H9 (cell line): ENCODE results near the gene CDIPT. TPM values are rescaled to one million over a fixed set of nuclear protein-coding genes. Genes with fewer than 3 reads are reported as not detected.

Source experiments
- DNase-seq: peaks from one replicate; pipeline ENCODE4 v3.0.0-alpha.2; 2017
- H2AFZ ChIP-seq: one replicate; pipeline ENCODE4 v1.6.1; 2013; ENCODE audit warnings: mild to moderate bottlenecking, low read length, control low read depth, moderate library complexity
- H2AK5ac ChIP-seq: 2 replicates; pipeline ENCODE4 v1.6.1; 2013; ENCODE audit warnings: low read length, control low read depth, mixed read lengths; ENCODE audit not compliant: insufficient read length
- H2BK120ac ChIP-seq: one replicate; pipeline ENCODE4 v1.6.1; 2013; ENCODE audit warnings: low read depth, mild to moderate bottlenecking, low read length, control low read depth, inconsistent platforms; ENCODE audit not compliant: poor library complexity, severe bottlenecking
- H2BK12ac ChIP-seq: 2 replicates; pipeline ENCODE4 v1.6.1; 2013; ENCODE audit warnings: low read length, control low read depth, mixed read lengths, low read depth; ENCODE audit not compliant: insufficient read length
- H2BK15ac ChIP-seq: 2 replicates; pipeline ENCODE4 v1.6.1; 2013; ENCODE audit warnings: low read depth, low read length, control low read depth
- H2BK20ac ChIP-seq: one replicate; pipeline ENCODE4 v1.6.1; 2013; ENCODE audit warnings: low read depth, mild to moderate bottlenecking, low read length, control low read depth, inconsistent platforms; ENCODE audit not compliant: poor library complexity, severe bottlenecking
- H2BK5ac ChIP-seq: 2 replicates; pipeline ENCODE4 v1.6.1; 2013; ENCODE audit warnings: low read length, control low read depth, mixed read lengths; ENCODE audit not compliant: insufficient read length
- H3K14ac ChIP-seq: 2 replicates; pipeline ENCODE4 v1.6.1; 2013; ENCODE audit warnings: low read length, control low read depth; ENCODE audit not compliant: insufficient read depth
- H3K18ac ChIP-seq: 2 replicates; pipeline ENCODE4 v1.6.1; 2013; ENCODE audit warnings: low read depth, mild to moderate bottlenecking, mixed read lengths, low read length, control low read depth; ENCODE audit not compliant: insufficient read length
- H3K23ac ChIP-seq: 2 replicates; pipeline ENCODE4 v1.6.1; 2013; ENCODE audit warnings: low read length, control low read depth, mixed read lengths, low read depth; ENCODE audit not compliant: insufficient read length
- H3K23me2 ChIP-seq: 2 replicates; pipeline ENCODE4 v1.6.1; 2013; ENCODE audit warnings: low read depth, mild to moderate bottlenecking, mixed read lengths, low read length, control low read depth; ENCODE audit not compliant: insufficient read length, poor library complexity, severe bottlenecking
- H3K27ac ChIP-seq: 2 replicates; pipeline ENCODE4 v1.5.1; 2013; ENCODE audit warnings: low read length, control low read depth, mixed read lengths, low read depth; ENCODE audit not compliant: insufficient read length
- H3K27me3 ChIP-seq: 2 replicates; pipeline ENCODE4 v1.6.1; 2013; ENCODE audit warnings: low read length, control low read depth, inconsistent platforms; ENCODE audit not compliant: insufficient read depth
- H3K4ac ChIP-seq: 2 replicates; pipeline ENCODE4 v1.6.1; 2013; ENCODE audit warnings: low read depth, mild to moderate bottlenecking, control low read depth, inconsistent platforms, low read length, moderate library complexity
- H3K4me1 ChIP-seq: 2 replicates; pipeline ENCODE4 v1.6.1; 2013; ENCODE audit warnings: low read length, control low read depth, inconsistent platforms; ENCODE audit not compliant: insufficient read depth
- H3K4me2 ChIP-seq: 2 replicates; pipeline ENCODE4 v1.6.1; 2013; ENCODE audit warnings: low read length, control low read depth, mixed read lengths; ENCODE audit not compliant: insufficient read length, insufficient read depth
- H3K56ac ChIP-seq: 2 replicates; pipeline ENCODE4 v1.6.1; 2013; ENCODE audit warnings: low read depth, mild to moderate bottlenecking, mixed read lengths, low read length, control low read depth; ENCODE audit not compliant: insufficient read length
- H3K79me1 ChIP-seq: 2 replicates; pipeline ENCODE4 v1.6.1; 2013; ENCODE audit warnings: low read depth, mild to moderate bottlenecking, moderate library complexity, low read length, control low read depth, inconsistent platforms; ENCODE audit not compliant: insufficient read depth, poor library complexity, severe bottlenecking
- H3K79me2 ChIP-seq: 2 replicates; pipeline ENCODE4 v1.6.1; 2013; ENCODE audit warnings: low read length, control low read depth, inconsistent platforms; ENCODE audit not compliant: insufficient read depth
- H3K9ac ChIP-seq: 2 replicates; pipeline ENCODE4 v1.6.1; 2013; ENCODE audit warnings: low read length, control low read depth, mixed read lengths; ENCODE audit not compliant: insufficient read length; ENCODE audit errors: extremely low read depth
- H3K9me3 ChIP-seq: one replicate; pipeline ENCODE4 v1.6.1; 2013; ENCODE audit warnings: low read depth, low read length, inconsistent platforms; ENCODE audit not compliant: control insufficient read depth
- H3T11ph ChIP-seq: one replicate; pipeline ENCODE4 v1.6.1; 2013; ENCODE audit warnings: mild to moderate bottlenecking, low read length, control low read depth, inconsistent platforms
- H4K20me1 ChIP-seq: one replicate; pipeline ENCODE4 v1.6.1; 2013; ENCODE audit not compliant: control insufficient read depth, insufficient read length, insufficient read depth
- H4K5ac ChIP-seq: 2 replicates; pipeline ENCODE4 v1.6.1; 2013; ENCODE audit warnings: low read depth, mild to moderate bottlenecking, mixed read lengths, low read length, control low read depth; ENCODE audit not compliant: insufficient read length
- H4K8ac ChIP-seq: replicated peaks from 2 replicates; pipeline ENCODE4 v1.6.1; 2013; ENCODE audit warnings: low read length, control low read depth, mixed read lengths, low read depth; ENCODE audit not compliant: insufficient read length
- H4K91ac ChIP-seq: 2 replicates; pipeline ENCODE4 v1.6.1; 2013; ENCODE audit warnings: low read depth, mild to moderate bottlenecking, moderate library complexity, mixed read lengths, low read length, control low read depth; ENCODE audit not compliant: insufficient read length
- H3K27ac Mint-ChIP-seq, 3 experiments: 2 replicates in 2 of 3; 3 replicates in 1 of 3; pipeline ENCODE4 v1.8.0; 2020 to 2021; ENCODE audit warnings: mixed read lengths in 3 of 3, mild to moderate bottlenecking in 1 of 3, moderate library complexity in 1 of 3
- H3K27me3 Mint-ChIP-seq: 2 replicates; pipeline ENCODE4 v1.8.0; 2021; ENCODE audit warnings: low read depth, mild to moderate bottlenecking, moderate library complexity, mixed read lengths
- H3K36me3 Mint-ChIP-seq, 3 experiments: 2 replicates in 2 of 3; 3 replicates in 1 of 3; pipeline ENCODE4 v1.8.0; 2020 to 2021; ENCODE audit warnings: low read depth in 3 of 3, mixed read lengths in 3 of 3; ENCODE audit not compliant: insufficient read depth in 1 of 3
- H3K4me1 Mint-ChIP-seq, 2 experiments: 2 replicates each; pipeline ENCODE4 v1.8.0; 2020; ENCODE audit warnings: mixed read lengths in 2 of 2
- H3K4me3 Mint-ChIP-seq, 2 experiments: 2 replicates in 1 of 2; 3 replicates in 1 of 2; pipeline ENCODE4 v1.8.0; 2020 to 2021; ENCODE audit warnings: mild to moderate bottlenecking in 2 of 2, mixed read lengths in 2 of 2, moderate library complexity in 1 of 2
- H3K9me3 Mint-ChIP-seq, 2 experiments: 2 replicates in 1 of 2; 3 replicates in 1 of 2; pipeline ENCODE4 v1.8.0; 2020; ENCODE audit warnings: mild to moderate bottlenecking in 2 of 2, mixed read lengths in 2 of 2, moderate library complexity in 1 of 2
- CTCF ChIP-seq: fragments of 200-600 bp; sonication (generic); conservative IDR thresholded peaks from 3 replicates; pipeline ENCODE4 v1.8.0; 2021; ENCODE audit warnings: antibody characterized with exemption, mild to moderate bottlenecking
- WGBS: extraction: QIAGEN DNeasy Blood & Tissue Kit; methylation state at CpG from one replicate; pipeline ENCODE4 v1.1.7; 2013; ENCODE audit warnings: missing lambda C conversion rate, low lambda C conversion rate, mixed read lengths; ENCODE audit not compliant: insufficient read length; ENCODE audit errors: extremely low coverage; 5-methylcytosine and 5-hydroxymethylcytosine counted together
- total RNA-seq: library from RNA; stranded (reverse); gene quantifications from 2 replicates; pipeline ENCODE4 v1.2.1, GENCODE V29; 2021

CDIPT gene
- total RNA-seq, 1 experiment from 2014 or later: 70.6 TPM

DNA sequence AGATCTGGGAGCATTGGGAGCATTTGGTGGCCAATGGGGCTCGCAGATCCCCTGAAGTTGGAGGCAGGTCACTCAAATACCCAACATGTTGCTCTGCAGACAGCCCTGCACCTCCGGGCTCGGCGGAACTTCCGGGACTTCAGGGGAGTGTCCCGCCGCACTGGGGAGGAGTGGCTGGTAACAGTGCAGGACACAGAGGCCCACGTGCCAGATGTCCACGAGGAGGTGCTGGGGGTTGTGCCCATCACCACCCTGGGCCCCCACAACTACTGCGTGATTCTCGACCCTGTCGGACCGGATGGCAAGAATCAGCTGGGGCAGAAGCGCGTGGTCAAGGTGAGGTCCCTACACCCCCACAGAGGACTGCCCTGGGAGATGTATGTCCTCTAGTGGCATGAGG lies 26.4 kb downstream of the CDIPT start:
- H3K4ac ChIP-seq: no peak overlapping the region
- H2AK5ac ChIP-seq: no peak overlapping the region
- no peak overlapping the region for H3K18ac ChIP-seq
- no peak overlapping the region for H3T11ph ChIP-seq
- H3K4me3 Mint-ChIP-seq: no peak overlapping the region
- H3K27me3 Mint-ChIP-seq: no peaks in the 10 kb centered on the region
- H3K23ac ChIP-seq: no peak overlapping the region
- H3K27ac Mint-ChIP-seq: no peak overlapping the region
- no peak overlapping the region for H2BK12ac ChIP-seq
- no peak overlapping the region for H2BK5ac ChIP-seq
- H3K4me1 Mint-ChIP-seq: no peaks in the 10 kb centered on the region
- no peaks in the 10 kb centered on the region for H3K9me3 ChIP-seq
- H3K79me1 ChIP-seq: no peaks in the 10 kb centered on the region
- H2BK15ac ChIP-seq: no peak overlapping the region
- no peak overlapping the region for H3K27ac ChIP-seq
- H3K56ac ChIP-seq: no peak overlapping the region
- no peaks in the 10 kb centered on the region for H3K27me3 ChIP-seq
- H4K91ac ChIP-seq: no peak overlapping the region
- no peak overlapping the region for H3K14ac ChIP-seq
- no peak overlapping the region for H4K8ac ChIP-seq
- no peak overlapping the region for H2BK120ac ChIP-seq
- H3K4me2 ChIP-seq: no peak overlapping the region
- DNase-seq: no peak
- no peaks in the 10 kb centered on the region for H3K36me3 Mint-ChIP-seq
- no peaks in the 10 kb centered on the region for H3K9me3 Mint-ChIP-seq
- no peak overlapping the region for H2AFZ ChIP-seq
- WGBS: no CpG with 5 or more reads among the region's 15 CpGs
- no peaks in the 10 kb centered on the region for H3K79me2 ChIP-seq
- H2BK20ac ChIP-seq: no peak overlapping the region
- no peak overlapping the region for H3K9ac ChIP-seq
- H3K23me2 ChIP-seq: peaks cover 4% of the 10 kb centered on the region
- H4K20me1 ChIP-seq: no peaks in the 10 kb centered on the region
- H4K5ac ChIP-seq: no peak overlapping the region
- TF ChIP-seq CTCF: no peak
- H3K4me1 ChIP-seq: peaks cover 2% of the 10 kb centered on the region; the same call in 1 of the 2 replicates
